GM19397 (cell line): ENCODE results near the gene DSCAML1.

Source experiments
- ATAC-seq: cut with Tn5 transposase; IDR thresholded peaks from one replicate; pipeline ENCODE4 v1.9.1; 2021; ENCODE audit warnings: mild to moderate bottlenecking, moderate library complexity; ENCODE audit not compliant: unreplicated experiment

The DSCAML1 gene

DNA sequence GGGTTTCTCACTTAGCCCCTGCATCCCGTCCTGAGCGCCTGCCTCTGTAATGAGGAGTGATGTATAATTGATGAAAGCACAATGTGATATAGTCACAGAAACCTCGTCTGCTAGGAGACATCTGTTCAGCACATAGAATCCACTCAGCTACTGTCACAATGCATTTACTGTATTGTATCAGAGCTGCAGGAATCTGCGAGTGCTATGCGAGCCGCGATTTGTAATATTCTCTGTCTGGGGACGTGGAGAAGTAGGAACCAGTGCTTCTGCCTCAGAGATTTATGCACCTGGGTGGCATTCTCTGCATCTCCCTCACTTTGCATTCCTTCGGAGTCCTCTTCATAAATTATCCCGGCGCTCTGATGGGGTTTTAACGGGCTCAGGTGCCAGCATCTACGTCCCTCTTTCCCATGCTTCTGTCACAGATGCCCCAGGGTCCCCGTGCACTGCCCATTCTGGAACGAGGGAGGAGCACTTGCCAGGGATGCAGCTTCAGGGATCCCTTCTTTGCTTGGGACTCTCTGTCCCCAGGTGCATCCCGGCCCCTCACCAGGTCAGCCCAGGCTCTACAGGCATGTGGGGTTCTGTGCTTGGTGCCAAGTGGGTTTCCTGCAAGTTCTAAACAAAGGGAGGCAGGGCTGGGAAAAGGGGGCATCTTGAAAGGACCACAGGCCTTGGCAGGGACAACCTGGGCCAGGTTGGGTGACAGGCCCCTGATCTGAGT is 205.5 kb downstream of the DSCAML1 start:
- ATAC-seq = no peak

DNA sequence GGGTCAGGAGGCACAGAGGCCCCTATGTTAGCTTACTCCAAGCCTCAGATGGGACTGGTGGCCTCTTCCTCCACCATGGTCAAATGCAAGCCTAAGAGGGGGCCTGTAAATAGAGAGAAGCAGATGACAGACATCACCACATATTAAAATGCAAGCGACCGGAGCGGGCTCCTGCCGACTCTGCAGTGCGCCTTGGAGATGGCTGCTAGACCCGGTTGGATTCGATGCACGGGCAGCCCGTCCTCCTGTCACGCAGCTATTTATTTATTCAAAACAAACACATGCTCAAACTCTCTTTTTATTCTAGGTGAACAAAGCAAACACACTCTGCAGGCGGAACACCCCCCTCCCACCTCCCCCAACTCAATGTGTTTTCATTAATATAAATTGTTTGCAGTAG is 208.0 kb downstream of the DSCAML1 start:
- ATAC-seq = no peak

GRCh38 chr11:117588166-117588810 is 208.7 kb downstream of the DSCAML1 start:
- ATAC-seq = no peak

GRCh38 chr11:117587416-117587815 is 209.6 kb downstream of the DSCAML1 start:
- ATAC-seq = no peak

DNA sequence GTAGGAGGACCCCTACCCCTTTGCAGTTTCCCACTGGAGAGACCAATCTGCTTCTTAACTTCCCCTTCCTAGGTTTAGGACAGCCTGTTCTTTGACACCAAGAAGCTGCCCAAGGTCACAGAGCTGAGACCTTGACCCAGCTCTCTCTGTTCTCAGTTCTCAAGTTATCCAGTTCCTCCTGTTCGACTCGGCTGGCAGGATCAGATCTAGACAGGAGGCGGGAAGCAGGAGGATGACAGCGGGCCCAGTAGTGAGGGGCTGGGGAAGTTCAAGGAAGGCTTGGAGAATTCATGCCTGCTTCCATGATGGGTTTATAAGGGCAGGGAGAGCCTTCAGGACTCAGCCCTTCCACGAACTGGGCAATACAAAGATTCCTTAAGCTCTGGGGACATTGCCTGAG is 210.6 kb downstream of the DSCAML1 start:
- ATAC-seq = no peak

DNA sequence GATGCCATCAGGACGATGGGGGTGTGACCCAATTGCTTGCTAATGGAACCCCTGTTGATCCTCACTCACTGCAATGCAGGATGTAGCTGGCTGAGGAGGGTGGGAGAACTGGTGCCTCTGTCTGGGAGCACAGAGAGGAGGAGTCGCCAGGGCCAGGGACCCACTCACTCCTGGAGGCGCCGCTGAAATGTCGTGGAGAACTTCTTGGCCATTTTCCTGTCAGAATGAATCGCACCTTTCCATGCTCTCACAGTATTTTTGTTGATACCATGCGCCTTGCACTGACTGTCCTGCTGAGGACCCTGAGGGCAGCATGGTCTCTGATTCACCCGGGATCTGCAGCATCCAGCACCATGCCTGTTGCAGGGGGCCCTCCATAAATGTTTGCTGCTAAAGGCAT is 211.4 kb downstream of the DSCAML1 start:
- ATAC-seq = no peak

DNA sequence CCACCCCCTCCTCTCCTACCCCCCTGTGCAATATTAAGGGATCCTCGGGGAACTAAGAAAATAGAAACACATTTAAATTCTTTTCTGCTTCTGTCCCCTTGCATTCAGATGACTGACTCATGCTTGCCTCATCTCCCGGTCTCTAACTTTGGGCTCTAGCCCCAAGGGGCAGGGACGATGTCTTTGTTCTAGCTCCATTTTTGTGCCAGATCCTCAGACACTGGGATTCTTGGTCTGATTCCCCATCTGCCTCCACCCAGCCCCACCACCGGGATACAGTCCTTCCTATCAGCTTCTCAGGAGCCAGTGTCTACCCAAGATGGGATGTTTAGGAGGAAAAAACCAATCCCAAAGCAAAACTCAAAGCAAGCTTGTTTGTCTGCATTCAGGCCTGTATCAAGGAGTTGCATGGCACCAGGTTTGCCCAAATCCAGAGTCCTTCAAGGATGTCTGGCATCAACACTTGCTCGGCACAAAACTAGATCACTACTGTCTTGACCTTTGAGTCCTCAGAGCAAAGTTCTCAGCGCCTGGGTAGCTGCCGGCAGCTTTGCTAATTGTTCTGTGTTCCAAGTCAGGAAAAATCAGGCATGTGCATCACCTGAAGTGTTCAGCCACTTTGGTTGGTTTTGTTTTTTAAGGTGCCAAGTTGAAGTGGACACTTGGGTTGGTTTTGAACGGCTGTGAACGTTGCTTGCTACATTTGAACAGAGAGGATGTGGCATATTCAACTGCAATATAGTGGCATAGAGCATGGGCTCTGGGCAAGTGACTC is 212.8 kb downstream of the DSCAML1 start:
- ATAC-seq = no peak

DNA sequence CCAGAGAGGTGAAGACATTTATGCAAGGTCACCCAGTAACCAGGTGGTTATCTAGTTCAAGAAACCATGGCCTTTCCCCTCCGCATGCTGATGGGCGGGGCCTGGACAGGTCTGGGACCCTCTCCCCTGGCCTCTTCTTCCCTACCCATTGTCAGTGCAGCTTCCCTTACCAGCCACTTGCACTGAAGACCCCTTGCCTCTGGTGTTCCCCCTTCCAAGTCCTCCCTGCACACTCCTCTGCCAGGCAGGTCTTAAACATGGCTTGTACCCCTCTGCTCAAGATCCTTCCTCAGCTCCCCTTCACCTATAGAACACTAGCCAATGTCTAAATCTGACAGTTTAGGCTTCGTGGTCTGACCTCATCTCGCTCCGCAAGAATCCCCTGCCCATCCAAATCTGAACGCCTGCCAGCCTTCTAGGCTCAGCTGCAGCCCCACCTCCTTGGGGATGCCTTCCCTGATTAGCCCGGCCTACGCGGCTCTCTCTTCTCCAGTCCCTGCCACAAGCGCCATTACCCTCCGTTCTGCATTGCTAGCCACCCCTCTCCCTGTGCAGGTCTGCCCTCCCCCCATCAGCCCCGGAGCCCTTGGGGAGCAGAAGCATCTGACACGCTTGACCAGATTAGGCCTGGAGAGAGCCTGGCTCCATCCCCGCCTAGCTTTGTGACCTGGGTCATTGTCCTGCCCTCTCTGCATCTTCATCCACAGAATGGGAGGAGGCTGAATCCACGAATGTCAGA is 213.8 kb downstream of the DSCAML1 start:
- no peak for ATAC-seq

GRCh38 chr11:117582433-117582832 is 214.6 kb downstream of the DSCAML1 start:
- ATAC-seq = no peak

- no peak for ATAC-seq
These were observed 216.2 kb downstream of the DSCAML1 start for GRCh38 chr11:117580866-117581265.

DNA sequence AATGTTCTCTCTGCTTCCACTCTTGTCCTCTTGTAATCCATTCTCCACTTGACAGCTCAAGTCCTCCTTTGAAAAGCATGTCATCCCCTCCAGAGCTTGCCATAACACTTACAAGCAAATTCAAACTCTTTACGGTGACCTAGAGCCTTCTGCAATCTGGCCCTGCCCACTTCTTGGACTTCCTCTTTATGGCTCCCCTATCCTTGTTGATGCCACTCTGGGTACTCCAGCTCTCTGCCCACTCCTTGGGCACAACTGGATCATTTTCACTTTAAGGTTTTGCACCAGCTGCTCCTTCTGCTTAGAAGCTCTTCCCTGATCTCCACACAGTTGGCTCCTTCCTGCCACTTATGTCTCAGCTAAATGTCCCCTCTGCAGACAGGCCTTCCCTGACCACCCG is 217.9 kb downstream of the DSCAML1 start:
- ATAC-seq = no peak

DNA sequence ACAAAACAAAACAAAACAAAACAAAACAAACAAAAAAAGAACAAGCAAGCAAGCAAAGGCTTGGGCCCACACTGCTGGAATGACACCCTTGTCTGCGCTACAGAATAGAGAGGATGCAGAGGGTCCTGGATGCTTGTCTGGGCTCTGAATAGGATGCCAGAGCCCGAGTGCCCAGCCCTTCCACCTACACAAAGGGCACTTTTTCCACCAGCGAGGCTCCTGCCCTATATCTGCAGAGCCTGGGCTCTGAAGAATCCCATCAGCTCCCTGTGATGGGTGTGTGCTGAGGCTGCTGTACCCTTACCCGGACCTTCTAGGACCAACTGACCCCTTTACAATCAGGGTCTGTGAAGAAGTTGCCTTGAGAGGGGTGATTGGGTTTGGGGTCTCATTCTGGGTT is 221.2 kb downstream of the DSCAML1 start:
- no peak for ATAC-seq

DNA sequence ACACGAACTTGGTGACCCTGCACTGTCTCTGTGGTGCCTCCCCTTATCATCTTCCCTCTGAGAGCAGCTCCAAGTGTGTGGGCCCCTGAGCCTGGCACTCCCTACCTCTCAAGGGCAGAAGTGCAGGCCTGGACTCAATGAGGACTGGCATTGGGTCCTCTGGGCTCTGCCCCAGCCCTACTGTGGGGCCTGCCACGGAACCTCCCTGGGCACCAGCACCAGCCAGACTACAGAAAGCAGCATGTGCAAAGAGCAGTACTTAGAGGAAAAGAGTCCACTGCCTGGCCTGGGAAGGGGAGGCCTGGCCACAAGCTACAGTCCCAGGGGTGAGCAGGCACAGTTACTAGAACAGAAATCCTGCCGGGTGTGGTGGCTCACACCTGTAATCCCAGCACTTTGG is 222.5 kb downstream of the DSCAML1 start:
- ATAC-seq = no peak

DNA sequence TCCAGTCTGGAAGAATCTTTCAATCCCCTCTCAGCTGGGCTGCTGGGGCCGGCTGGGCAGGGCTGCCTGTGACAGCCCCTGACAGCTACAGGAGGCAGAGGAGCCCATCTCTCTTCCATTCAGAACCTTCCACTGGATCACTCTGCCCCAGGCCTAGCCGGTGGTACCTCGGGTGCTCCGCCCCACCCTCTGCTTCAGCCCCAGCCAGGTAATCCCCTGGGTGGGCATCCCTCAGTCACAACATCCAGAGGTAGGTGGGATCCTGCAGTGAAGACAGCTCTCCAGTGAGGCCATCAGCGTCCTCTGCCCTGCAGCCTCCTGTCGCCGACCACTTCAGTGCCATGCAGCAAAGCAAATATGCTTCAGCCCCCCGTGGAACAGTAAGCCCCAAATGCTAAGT is 223.7 kb downstream of the DSCAML1 start:
- no peak for ATAC-seq

DNA sequence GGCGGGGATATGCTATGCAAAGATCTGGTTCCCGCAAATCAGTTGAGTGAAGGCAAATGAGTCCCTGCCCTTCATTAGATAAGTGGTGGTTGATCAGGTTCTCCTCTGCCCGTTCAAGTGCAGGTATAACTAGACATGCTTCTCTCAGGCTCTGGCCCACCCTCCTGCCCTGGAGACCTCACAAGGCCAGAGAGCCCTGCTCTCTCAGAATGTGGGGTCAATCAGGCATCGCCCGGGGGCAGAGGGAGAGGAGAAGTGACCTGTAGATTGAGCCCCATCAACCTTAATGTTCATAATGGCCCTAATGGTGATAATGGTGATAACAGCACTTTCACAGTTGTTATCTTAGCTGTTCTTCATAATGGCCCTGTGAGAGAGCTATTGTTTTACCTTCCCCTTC is 224.3 kb downstream of the DSCAML1 start:
- ATAC-seq = no peak

GRCh38 chr11:117572129-117572528 is 224.9 kb downstream of the DSCAML1 start:
- no peak for ATAC-seq

- ATAC-seq = no peak
These were observed 226.3 kb downstream of the DSCAML1 start for GRCh38 chr11:117570701-117571100.

DNA sequence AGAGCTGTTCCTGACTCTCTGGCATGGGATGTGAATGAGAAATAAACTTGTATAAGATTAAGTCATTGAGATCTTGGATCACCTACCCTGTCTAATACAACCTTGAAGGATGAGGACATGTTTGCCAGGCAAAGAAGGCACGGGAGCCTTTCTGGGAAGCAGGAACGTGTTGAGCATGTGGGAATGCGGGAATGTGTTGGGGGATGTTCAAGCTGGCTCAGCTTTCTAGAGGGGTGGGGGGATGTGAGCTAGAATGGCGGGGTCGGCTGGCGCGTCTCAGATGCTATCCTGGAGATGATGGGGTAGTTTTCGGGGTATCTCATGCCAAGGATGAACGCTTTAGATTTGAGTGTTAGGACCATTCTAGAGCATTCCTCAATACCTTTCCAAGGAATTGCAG is 227.1 kb downstream of the DSCAML1 start:
- ATAC-seq = no peak

DNA sequence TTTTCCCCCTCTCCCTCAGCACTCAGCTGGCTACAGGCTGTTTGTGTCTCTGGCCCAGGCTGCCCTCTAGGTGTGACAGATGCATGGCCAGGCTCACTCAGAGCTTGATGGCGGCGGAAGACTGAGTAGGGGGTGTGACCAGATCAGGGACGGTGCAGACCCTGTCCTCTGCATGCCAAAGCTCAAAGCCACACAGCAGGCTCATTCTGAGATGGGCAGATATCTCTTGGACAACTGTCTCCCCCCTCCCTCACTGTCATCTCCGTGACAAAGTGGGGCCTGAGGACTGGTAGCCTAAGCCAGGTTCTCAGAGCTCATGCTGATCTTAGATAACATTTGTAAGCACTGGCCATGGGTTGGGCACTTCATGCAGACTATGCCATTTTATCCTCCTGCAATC is 231.3 kb downstream of the DSCAML1 start:
- ATAC-seq = no peak

GRCh38 chr11:117564321-117564720 is 232.7 kb downstream of the DSCAML1 start:
- ATAC-seq = no peak

DNA sequence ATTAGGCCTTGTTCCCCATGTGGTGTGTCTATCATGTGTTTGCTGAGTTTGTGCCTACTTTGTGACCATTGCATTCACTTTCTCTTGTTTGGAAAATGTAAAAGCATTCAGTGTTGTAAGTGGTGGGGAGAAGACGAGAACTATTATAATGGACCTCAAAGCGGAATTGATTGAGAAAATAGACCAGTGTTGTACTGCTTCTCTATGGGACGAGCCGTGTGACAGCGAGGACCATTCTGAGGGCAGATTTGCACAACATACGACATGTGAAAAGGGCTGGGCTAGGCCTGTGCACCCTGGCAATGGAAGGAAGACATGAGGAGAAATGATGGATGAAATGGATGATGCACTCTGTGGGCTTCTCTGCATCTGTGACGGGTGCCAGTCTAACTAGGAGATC is 233.5 kb downstream of the DSCAML1 start:
- ATAC-seq = no peak
